BJ (cell line): ENCODE data around the gene NRP2. TPM values are rescaled to one million over a fixed set of nuclear protein-coding genes. Genes with fewer than 3 reads are reported as not detected.

ENCODE experiments used
- CTCF ChIA-PET: fragments of 350-600 bp; formaldehyde crosslinking; extraction: SDS; loops from one replicate; lab custom pipeline; 2021; ENCODE audit warnings: antibody characterized with exemption, inconsistent platforms; lab: Yijun Ruan, JAX
- POLR2A ChIA-PET: fragments of 300-600 bp; sonication (Branson Sonifier 250); formaldehyde crosslinking; extraction: SDS; loops from one replicate; lab custom pipeline; 2021; ENCODE audit warnings: antibody characterized with exemption; lab: Charles Lee
- DNase-seq: peaks from one replicate; pipeline ENCODE4 v3.0.0-alpha.2; 2011; ENCODE audit warnings: low read depth
- H3K27me3 ChIP-seq: 2 replicates; pipeline ENCODE4 v1.6.0; 2011; ENCODE audit warnings: low read length; ENCODE audit not compliant: control insufficient read depth, insufficient read depth
- H3K36me3 ChIP-seq: 2 replicates; pipeline ENCODE4 v1.5.1; 2011; ENCODE audit warnings: low read length; ENCODE audit not compliant: control insufficient read depth, insufficient read depth
- H3K4me3 ChIP-seq: 2 replicates; pipeline ENCODE4 v1.5.1; 2011; ENCODE audit warnings: low read depth, mild to moderate bottlenecking, control low read depth, low read length
- polyA plus RNA-seq: library from polyadenylated mRNA; depleted of rRNA; stranded (reverse); fragments of >200 nt; gene quantifications from 2 replicates; pipeline ENCODE4 v1.2.3, GENCODE V29; 2011
- TF ChIP-seq, protein P1 (sequence below): IDR thresholded peaks from 2 replicates; pipeline ENCODE4 v1.5.1; 2011; ENCODE audit warnings: low read depth, mild to moderate bottlenecking, control low read depth, inconsistent platforms, low read length, moderate library complexity; ENCODE audit not compliant: insufficient read depth

NRP2 gene
- polyA plus RNA-seq, 1 experiment, result 19.7 TPM

DNA sequence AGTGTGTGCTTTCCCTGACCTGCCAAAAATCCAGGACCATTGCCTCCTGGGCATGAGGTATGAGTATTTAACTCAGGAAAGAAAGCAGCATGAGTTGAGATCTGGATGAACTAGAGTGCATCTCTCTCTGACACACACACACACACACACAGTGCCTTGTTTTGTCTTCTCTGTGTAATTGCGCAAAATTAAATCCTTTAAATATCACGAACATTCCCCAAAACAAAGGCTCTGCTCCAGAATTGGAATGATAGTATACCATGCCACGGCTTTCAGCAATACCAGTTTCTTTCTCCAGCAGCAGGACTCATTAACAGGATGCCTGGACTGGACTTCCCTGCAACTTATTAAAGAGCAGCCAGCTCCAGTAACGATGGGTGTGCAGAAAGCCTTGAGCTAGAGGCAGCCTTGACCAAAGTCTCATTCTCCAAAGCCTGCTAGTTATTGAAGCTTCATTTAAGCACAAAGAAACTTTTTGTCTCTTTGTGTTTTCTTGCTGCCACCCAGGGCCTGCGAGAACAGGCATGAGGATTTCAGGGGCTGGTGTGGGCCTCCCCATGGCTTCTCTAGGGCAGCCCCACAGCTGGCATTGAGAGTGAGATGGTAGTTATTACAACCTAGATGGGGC, 101.7 kb downstream of the NRP2 start:
- Histone ChIP-seq H3K36me3 (no peaks in the 10 kb centered on the region), H3K27me3 (no peaks in the 10 kb centered on the region; the same call in 1 of the 2 replicates), H3K4me3 (no peak overlapping the region)
- POLR2A ChIA-PET, result no interaction called here
- TF ChIP-seq, protein P1, sequence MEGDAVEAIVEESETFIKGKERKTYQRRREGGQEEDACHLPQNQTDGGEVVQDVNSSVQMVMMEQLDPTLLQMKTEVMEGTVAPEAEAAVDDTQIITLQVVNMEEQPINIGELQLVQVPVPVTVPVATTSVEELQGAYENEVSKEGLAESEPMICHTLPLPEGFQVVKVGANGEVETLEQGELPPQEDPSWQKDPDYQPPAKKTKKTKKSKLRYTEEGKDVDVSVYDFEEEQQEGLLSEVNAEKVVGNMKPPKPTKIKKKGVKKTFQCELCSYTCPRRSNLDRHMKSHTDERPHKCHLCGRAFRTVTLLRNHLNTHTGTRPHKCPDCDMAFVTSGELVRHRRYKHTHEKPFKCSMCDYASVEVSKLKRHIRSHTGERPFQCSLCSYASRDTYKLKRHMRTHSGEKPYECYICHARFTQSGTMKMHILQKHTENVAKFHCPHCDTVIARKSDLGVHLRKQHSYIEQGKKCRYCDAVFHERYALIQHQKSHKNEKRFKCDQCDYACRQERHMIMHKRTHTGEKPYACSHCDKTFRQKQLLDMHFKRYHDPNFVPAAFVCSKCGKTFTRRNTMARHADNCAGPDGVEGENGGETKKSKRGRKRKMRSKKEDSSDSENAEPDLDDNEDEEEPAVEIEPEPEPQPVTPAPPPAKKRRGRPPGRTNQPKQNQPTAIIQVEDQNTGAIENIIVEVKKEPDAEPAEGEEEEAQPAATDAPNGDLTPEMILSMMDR, result no peak
- DNase-seq, result no peak
- CTCF ChIA-PET, result no interaction called here

DNA sequence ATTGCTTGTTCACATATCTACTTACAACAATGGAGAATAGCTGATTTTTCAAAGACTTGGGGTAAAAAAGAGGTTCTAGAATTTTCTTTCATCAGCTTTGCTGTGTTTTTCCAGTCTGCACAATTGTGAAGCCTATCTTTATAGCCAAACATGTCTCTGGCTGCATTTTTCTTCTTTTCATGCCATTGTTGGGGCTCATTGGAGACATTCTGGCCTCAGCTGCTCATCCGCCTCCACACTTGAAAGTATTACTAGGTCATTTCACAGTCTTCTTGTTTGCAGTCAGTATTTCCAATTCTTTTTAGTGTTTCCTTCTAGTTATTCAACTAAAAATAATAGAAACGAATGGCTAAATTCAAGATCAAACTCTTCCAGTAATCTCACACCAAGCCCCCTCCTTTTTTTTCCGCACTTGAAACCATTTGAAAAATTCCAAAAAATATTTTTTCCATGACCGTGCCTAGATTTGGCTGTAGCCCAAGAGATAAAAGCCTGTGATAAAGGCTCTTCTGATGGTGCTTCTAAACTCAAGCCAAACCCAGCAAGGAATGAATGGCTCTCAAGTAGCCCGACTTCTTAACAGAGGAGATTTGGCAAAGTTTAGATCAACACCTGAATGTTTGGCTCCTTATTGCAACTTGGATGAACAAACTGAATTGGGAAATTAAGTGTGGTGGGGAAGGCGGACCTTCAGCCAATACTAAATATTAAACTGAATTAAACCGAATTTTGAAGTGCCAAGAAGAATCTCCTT, 103.4 kb downstream of the NRP2 start:
- H3K27me3 ChIP-seq, result no peaks in the 10 kb centered on the region; the same call in 1 of the 2 replicates
- H3K4me3 ChIP-seq, result no peak overlapping the region
- TF ChIP-seq, protein P1, result no peak
- no peak for DNase-seq
- POLR2A ChIA-PET, result no interaction called here
- CTCF ChIA-PET, result interaction anchor here (1.4 kb wide), 1 partner anchor 9 kb away, joined by 3 read pairs; no protein-coding TSS in a partner anchor
- no peaks in the 10 kb centered on the region for H3K36me3 ChIP-seq

DNA sequence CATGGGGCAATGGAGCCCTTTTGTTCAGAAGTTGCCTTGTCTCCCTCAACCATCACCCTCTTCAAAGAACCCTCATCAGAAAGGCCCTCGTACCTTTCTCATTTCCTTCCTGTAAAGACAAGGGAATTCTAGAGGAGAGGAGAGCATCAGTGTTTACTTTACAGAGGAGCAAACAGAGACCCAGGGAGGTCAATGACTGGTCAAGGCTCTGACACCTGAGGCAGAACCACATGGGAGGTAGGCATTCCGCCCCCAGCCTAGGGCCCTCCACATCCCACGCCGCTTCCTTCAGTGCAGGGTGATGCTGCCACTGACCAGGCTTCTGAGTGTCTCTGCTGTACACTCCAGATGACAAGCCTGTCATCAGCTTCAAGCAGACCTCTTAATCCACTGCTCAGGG, 104.7 kb downstream of the NRP2 start:
- CTCF ChIA-PET, result interaction anchor here (1.1 kb wide), 1 partner anchor 139 kb away, joined by 3 read pairs; no protein-coding TSS in a partner anchor
- no peak overlapping the region for H3K4me3 ChIP-seq

DNA sequence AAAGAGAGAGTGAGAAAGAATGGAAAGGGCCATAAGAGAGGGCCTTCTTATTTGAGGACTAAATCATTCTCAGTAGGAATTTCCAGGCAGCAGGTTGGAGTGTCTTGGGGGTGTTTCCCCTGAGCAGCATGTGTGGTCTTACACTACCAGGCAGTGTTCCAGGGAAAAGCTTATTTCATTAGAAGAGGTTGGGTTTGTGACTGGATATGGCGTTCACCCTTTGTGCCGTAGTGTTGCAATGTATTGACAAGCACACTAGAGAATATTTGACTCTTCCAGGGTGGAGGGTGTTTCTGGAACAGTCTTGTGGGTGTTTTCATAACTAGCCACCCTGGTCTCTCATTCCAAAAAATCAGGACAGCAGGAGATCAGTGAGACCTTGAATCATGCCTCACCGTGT, 105.5 kb downstream of the NRP2 start:
- CTCF ChIA-PET, result interaction anchor here (0.9 to 1.1 kb wide), 2 partner anchors 11 to 138 kb away, joined by 3 read pairs; no protein-coding TSS in a partner anchor
- Histone ChIP-seq H3K27me3 (no peaks in the 10 kb centered on the region; the same call in 1 of the 2 replicates), H3K36me3 (no peaks in the 10 kb centered on the region), H3K4me3 (no peak overlapping the region)
- POLR2A ChIA-PET, result no interaction called here
- no peak for DNase-seq
- TF ChIP-seq, protein P1, result no peak

More for the DNA sequence above, 104.7 kb downstream of the NRP2 start:
- no peaks in the 10 kb centered on the region; the same call in 1 of the 2 replicates for H3K27me3 ChIP-seq
- no peak for DNase-seq
- H3K36me3 ChIP-seq, result no peaks in the 10 kb centered on the region
- TF ChIP-seq, protein P1, result no peak
- POLR2A ChIA-PET, result no interaction called here

DNA sequence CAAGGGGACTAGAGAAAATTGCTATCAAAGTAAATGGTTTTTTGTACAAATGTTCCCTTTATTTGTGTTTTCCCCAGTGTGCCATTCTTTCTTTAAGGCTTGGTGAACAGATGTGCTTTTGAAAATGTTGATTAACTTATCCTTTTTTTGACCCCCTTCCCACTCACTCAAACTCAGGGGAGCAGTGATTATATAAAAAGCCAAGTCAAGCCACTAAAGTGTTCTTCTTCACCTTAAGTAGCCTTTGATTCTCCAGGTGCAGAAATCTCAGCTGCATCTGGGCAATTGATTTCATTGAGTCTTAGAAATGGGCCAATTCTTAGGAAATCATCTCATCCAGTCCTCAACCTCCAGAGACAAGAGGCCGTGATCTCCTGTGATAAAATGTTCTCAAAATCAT, 107.6 kb downstream of the NRP2 start:
- POLR2A ChIA-PET, result no interaction called here
- DNase-seq, result no peak
- no peak overlapping the region for H3K4me3 ChIP-seq
- no peaks in the 10 kb centered on the region; the same call in 1 of the 2 replicates for H3K27me3 ChIP-seq
- CTCF ChIA-PET, result interaction anchor here (1.7 kb wide), 1 partner anchor 15 kb away, joined by 6 read pairs; no protein-coding TSS in a partner anchor
- H3K36me3 ChIP-seq, result no peaks in the 10 kb centered on the region
- TF ChIP-seq, protein P1, result no peak
